Ishikawa (cell line): ENCODE results near the gene MRGPRD.

ENCODE experiments used
- CEBPB ChIP-seq: IDR thresholded peaks from 2 replicates; pipeline ENCODE4 v1.6.1; 2012
- CREB1 ChIP-seq: IDR thresholded peaks from 2 replicates; pipeline ENCODE4 v1.6.1; 2012; ENCODE audit warnings: low read depth
- EGR1 ChIP-seq: IDR thresholded peaks from 2 replicates; pipeline ENCODE4 v1.6.1; 2012
- EP300 ChIP-seq: IDR thresholded peaks from 2 replicates; pipeline ENCODE4 v1.6.1; 2012; ENCODE audit warnings: borderline replicate concordance
- FOXM1 ChIP-seq: IDR thresholded peaks from 2 replicates; pipeline ENCODE4 v1.6.1; 2012; ENCODE audit warnings: low read depth, borderline replicate concordance
- NFIC ChIP-seq: IDR thresholded peaks from 2 replicates; pipeline ENCODE4 v1.6.1; 2012
- RAD21 ChIP-seq: IDR thresholded peaks from 2 replicates; pipeline ENCODE4 v1.6.1; 2012; ENCODE audit warnings: low read depth
- REST ChIP-seq: IDR thresholded peaks from 2 replicates; pipeline ENCODE4 v1.6.1; 2012; ENCODE audit warnings: low read depth, mild to moderate bottlenecking
- TAF1 ChIP-seq: IDR thresholded peaks from 2 replicates; pipeline ENCODE4 v1.6.1; 2012; ENCODE audit warnings: low read depth, mild to moderate bottlenecking
- TCF12 ChIP-seq: IDR thresholded peaks from 2 replicates; pipeline ENCODE4 v1.6.1; 2012; ENCODE audit warnings: low read depth
- TEAD4 ChIP-seq: IDR thresholded peaks from 2 replicates; pipeline ENCODE4 v1.6.1; 2012
- YY1 ChIP-seq: IDR thresholded peaks from 2 replicates; pipeline ENCODE4 v1.6.1; 2012; ENCODE audit warnings: low read depth
- ZBTB7A ChIP-seq: IDR thresholded peaks from 2 replicates; pipeline ENCODE4 v1.6.1; 2012; ENCODE audit warnings: low read depth
- TF ChIP-seq, protein P1 (sequence below): IDR thresholded peaks from 2 replicates; pipeline ENCODE4 v1.6.1; 2012
- TF ChIP-seq, protein P2 (sequence below): IDR thresholded peaks from 2 replicates; pipeline ENCODE4 v1.6.1; 2012

MRGPRD gene

GRCh38 chr11:68947151-68947550, 33.6 kb downstream of the MRGPRD start:
- TF ChIP-seq TAF1 (no peak), RAD21 (no peak), ZBTB7A (no peak), CEBPB (no peak), CREB1 (no peak), FOXM1 (no peak), TCF12 (no peak), YY1 (no peak)
- TF ChIP-seq, protein P1, sequence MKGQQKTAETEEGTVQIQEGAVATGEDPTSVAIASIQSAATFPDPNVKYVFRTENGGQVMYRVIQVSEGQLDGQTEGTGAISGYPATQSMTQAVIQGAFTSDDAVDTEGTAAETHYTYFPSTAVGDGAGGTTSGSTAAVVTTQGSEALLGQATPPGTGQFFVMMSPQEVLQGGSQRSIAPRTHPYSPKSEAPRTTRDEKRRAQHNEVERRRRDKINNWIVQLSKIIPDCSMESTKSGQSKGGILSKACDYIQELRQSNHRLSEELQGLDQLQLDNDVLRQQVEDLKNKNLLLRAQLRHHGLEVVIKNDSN, result no peak

DNA sequence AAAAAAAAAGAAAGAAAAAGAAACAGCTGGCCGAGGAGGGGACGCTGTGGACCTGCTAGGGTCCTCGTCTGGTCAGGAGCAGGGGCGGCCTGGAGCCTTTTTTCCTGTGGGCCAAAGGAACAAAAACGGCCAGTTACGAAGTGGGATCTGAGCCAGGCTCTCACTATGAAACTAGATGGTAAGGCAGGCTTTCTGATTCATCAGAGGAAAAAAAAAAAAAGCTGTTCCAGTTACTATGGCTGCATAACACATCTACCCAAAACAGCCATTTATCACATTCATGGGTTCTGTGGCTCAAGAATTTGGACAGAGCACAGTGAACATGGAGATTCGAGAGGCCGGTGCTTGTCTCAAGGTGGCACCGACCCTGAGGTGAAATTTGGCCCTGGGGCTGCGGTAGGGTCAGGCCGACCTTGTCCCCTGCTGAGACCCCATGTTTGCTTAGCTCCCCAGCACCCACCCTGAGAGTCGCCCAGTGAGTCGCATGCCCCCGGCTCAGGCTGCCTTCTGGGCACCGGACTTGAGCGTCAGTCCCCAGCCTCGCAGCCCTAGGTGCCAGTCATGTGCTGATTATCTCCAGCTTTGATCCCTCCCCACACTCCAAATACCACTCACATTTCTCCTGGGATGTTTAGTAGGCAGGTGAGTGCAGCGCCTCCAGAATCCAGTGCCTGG, 34.2 kb downstream of the MRGPRD start:
- TF ChIP-seq NFIC (no peak), ZBTB7A (no peak), REST (no peak), TEAD4 (no peak), FOXM1 (no peak), RAD21 (no peak), EGR1 (no peak), EP300 (no peak), TCF12 (no peak), TAF1 (no peak), CEBPB (no peak)
- TF ChIP-seq, protein P1, result no peak

- no peak for TF ChIP-seq EGR1
- TF ChIP-seq TEAD4, result no peak
- TF ChIP-seq CEBPB, result no peak
- no peak for TF ChIP-seq NFIC
- no peak for TF ChIP-seq RAD21
- TF ChIP-seq CREB1, result no peak
- TF ChIP-seq TCF12, result no peak
- TF ChIP-seq, protein P1, result no peak
Observed at GRCh38 chr11:68942751-68943271, 38.0 kb downstream of the MRGPRD start.

DNA sequence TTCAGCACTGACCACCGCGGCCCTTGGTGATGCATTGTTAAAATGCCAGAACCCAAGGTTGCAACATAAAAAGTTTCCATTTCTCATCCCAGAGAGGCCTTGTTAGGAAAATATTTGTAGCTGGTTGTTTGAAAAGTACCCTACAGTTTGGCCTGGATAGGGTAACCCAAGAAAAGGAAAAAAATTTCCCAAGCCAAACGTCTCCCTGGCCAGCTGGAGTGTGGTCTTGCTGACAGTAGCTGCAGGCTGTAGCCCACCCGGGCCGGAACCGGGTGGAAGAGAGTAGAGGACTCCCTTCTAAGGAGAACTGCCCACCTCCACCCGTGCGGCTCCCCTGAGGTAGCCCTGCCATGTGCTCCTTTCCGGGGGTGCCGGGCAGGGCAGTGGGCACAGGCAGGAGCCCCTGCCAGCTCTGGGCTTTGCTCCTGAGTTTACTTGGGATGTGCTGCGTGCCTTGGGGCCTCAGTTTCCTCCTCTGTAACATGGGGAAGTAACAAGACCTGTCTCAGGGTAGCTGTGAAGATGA, 38.6 kb downstream of the MRGPRD start:
- TF ChIP-seq CEBPB, result no peak
- TF ChIP-seq TCF12, result no peak
- no peak for TF ChIP-seq REST
- no peak for TF ChIP-seq EGR1
- no peak for TF ChIP-seq EP300
- no peak for TF ChIP-seq YY1
- TF ChIP-seq NFIC, result no peak
- no peak for TF ChIP-seq TEAD4
- no peak for TF ChIP-seq RAD21
- no peak for TF ChIP-seq FOXM1
- no peak for TF ChIP-seq ZBTB7A
- no peak for TF ChIP-seq TAF1
- TF ChIP-seq, protein P2, sequence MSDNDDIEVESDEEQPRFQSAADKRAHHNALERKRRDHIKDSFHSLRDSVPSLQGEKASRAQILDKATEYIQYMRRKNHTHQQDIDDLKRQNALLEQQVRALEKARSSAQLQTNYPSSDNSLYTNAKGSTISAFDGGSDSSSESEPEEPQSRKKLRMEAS, result no peak
- TF ChIP-seq CREB1, result no peak
- TF ChIP-seq, protein P1, result no peak

- TF ChIP-seq REST, result no peak
- TF ChIP-seq CEBPB, result no peak
- TF ChIP-seq, protein P1, result no peak
- TF ChIP-seq FOXM1, result no peak
- TF ChIP-seq ZBTB7A, result no peak
- no peak for TF ChIP-seq RAD21
- TF ChIP-seq TAF1, result no peak
Observed at GRCh38 chr11:68941324-68942094, 39.3 kb downstream of the MRGPRD start.
